ENCODE measurements around the gene TACC3.

TACC3 gene

DNA sequence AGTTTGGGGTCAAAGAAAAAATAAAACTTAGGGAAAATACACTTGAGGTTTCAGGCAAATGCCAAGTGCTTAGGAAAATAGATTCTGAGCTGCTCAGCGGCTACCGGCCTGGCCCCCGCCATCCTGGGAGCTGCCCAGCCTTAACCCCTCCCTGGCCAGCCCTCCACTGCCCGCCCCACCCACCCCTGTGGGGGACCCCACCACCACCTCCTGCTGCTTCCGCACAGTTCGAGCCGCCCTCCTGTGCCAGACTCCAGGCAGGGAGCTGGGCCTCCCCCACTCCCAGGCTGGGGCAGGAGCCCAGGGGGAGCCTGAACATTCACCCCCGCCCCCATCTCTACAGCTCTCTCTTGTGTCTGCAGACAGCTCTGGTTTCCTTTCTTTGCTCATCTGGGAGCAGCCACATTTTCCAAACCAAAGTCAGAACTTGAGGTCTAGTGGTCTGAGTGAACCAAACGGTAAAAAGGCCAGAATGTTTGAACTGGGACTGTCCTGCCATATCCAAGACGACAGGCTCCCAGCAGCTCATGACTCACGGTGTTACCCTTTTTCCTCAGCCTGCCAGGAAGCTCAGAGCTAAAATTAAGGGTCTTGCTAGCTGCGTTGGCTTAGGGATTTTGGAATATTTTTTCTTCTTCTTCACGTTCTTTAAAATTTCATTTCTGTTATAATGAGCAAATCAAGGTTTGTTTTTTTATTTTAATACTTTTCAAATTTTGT, 67.1 kb downstream of the TACC3 start:
- DNase-seq = peak in 1 of 56 donors; percentile 18

- DNase-seq = no peak
Observed at GRCh38 chr4:1789552-1789951, 68.2 kb downstream of the TACC3 start.

- no peak for DNase-seq
Observed at GRCh38 chr4:1790005-1790404, 68.7 kb downstream of the TACC3 start.

DNA sequence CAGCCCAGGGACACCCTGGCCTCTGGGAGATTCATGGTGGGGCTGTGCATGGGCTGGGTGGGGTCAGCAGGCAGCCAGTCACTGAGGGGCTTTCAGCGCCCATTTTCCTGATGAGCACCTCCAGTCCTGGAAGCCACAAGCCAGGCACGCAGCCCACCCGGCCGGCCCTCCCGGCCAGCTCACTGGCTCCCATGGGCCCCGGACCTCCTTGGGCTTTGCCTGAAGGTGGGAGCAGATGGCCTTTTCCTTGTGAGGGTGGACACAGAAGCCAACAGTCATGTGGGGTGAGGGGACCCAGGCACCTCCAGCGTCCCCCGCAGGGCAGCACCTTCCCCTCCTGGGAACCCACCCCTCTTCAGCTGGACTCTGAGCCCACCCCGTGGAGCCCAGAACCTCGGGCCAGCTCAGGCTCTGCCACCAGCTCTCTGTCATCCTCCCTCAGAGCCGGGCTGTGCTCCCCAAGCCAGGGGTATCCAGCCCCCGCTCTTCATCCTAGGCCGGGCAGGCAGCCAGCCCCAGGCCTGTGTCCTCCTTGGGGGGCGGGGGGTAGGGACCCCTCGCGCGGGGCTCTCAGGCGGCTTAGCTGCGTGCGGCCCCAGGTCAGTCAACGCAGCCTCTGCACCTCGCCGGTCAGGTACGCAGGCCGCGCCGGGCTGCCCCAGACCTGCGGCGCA, 71.0 kb downstream of the TACC3 start:
- no peak for DNase-seq

DNA sequence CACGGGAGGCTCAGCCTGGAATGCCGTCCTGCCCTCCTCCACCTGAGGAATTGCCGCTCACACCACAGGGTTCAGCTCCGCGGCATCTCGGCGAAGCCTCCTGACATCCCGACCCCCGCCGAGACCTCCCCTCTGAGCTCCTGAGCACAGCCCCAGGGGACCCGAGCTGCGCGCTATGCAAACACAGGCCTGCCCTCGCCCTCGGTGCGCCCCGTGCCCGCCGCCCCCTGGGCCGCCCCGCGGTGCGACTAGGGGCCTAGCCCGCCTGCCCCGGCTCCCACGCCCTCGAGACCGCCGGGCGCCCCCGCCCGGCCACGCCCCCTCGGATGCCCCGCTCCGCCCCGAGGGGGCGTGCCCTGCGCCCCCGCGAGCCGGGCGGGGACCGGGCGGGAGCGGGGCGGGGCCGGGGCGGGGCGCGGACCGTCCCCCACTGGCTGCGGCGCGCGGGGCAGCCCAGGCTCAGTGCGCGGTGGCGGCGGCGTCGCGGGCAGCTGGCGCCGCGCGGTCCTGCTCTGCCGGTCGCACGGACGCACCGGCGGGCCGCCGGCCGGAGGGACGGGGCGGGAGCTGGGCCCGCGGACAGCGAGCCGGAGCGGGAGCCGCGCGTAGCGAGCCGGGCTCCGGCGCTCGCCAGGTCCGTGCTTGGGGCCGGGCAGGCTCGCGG, 71.6 kb downstream of the TACC3 start, which contains the start of gene FGFR3:
Gene FGFR3 (plus strand): TSS at position 462 of the 664 bp plus-strand sequence. CDS start 642 bp downstream, outside the sequence.
- peak in 7 of 56 donors; percentile 27 to 62 (median 30) for DNase-seq

- no peak for DNase-seq
Observed at GRCh38 chr4:1793496-1793840, 72.1 kb downstream of the TACC3 start.

GRCh38 chr4:1793940-1794808, 72.9 kb downstream of the TACC3 start:
- no peak for DNase-seq

Data from nucleus accumbens (tissue), 56 donors.